Measurements from ENCODE around the gene MYO1B.

The MYO1B gene

DNA sequence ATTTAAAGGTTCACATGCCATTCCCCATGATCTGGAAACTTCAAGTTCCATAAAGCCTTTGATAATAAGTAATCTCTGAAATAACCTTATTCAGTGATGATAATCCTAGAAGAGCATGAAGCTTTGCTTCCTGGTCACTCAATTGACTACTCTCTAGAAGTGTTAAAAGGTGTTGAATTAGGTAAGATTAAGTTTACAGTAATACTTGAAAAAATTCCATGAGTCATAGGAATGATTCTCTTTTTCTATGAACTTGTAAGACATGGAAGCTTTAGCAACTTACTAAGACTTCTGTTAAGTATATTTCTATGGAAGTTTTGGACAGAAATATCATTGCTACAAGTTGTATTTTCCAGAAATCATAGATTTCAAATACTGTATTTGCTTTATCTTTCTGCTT, 100.6 kb downstream of the MYO1B start:
- DNase-seq (ENCODE audit: extremely low read depth, low read depth): no peak
- TF ChIP-seq, protein P1, sequence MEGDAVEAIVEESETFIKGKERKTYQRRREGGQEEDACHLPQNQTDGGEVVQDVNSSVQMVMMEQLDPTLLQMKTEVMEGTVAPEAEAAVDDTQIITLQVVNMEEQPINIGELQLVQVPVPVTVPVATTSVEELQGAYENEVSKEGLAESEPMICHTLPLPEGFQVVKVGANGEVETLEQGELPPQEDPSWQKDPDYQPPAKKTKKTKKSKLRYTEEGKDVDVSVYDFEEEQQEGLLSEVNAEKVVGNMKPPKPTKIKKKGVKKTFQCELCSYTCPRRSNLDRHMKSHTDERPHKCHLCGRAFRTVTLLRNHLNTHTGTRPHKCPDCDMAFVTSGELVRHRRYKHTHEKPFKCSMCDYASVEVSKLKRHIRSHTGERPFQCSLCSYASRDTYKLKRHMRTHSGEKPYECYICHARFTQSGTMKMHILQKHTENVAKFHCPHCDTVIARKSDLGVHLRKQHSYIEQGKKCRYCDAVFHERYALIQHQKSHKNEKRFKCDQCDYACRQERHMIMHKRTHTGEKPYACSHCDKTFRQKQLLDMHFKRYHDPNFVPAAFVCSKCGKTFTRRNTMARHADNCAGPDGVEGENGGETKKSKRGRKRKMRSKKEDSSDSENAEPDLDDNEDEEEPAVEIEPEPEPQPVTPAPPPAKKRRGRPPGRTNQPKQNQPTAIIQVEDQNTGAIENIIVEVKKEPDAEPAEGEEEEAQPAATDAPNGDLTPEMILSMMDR (IDR thresholded peaks at IDR 0.05; ENCODE audit: low read depth, low read length, missing control alignments): no peak
- no peak overlapping the region for H3K4me3 ChIP-seq (replicated peaks; ENCODE audit: low read depth, low read length)

DNA sequence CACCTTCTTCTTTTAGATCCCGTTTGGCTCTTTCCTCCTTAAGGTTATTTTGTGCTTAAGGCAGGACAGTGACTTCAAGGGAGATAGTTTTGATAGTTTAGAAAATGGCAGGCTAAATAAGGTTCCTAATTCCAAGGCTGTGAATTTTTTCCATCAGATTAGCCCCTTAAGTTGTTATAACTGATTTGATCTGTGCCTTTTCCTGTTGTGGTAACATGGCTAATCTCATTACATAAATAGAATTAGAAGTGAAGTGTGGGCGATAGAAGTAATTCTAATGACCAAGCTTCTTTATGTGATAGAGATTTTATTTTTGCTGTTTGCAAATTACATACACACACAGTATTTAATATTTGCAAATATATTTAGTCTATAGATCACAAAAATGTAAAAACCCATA, 102.0 kb downstream of the MYO1B start:
- TF ChIP-seq, protein P1 (IDR thresholded peaks at IDR 0.05; ENCODE audit: low read depth, low read length, missing control alignments): no peak
- no peak overlapping the region for H3K4me3 ChIP-seq (replicated peaks; ENCODE audit: low read depth, low read length)
- no peak for DNase-seq (ENCODE audit: extremely low read depth, low read depth)

DNA sequence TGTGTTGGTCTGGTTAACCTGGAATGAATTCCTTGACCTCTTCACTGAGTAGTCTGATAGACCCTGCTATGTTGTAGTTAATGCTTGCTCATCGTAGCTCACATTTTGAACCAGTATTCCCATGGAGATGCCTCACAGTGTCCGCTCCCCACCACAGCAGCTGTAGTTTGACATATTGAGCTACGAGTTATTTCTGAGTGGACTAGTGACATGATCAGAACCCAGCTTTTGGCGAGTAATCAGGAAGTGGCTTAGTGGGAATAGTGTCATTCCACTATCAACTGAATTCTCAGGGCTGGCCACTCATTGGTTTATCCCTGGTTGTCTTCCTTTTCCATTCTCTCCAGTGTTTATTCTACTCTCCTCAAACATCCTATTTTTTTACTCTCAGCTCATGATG, 102.7 kb downstream of the MYO1B start:
- DNase-seq (ENCODE audit: extremely low read depth, low read depth): no peak
- no peak overlapping the region for H3K4me3 ChIP-seq (replicated peaks; ENCODE audit: low read depth, low read length)
- TF ChIP-seq, protein P1 (IDR thresholded peaks at IDR 0.05; ENCODE audit: low read depth, low read length, missing control alignments): no peak

DNA sequence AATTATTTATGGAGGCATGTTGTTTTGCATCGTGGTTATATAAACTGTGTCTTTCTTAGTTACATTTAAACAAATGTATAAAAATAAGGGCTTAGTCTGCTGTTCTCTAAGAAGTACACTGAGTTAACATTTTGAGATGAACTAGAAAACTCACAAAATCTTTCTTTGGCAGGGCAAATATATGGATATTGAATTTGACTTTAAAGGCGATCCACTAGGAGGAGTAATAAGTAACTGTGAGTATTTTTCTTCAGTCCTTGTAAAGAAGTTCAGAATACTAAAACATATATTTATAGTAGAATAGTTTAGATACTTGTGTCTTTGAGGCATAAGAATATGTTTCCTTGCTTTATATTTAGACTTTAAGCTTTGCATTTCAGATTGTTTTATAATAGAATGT, 104.8 kb downstream of the MYO1B start:
- TF ChIP-seq, protein P1 (IDR thresholded peaks at IDR 0.05; ENCODE audit: low read depth, low read length, missing control alignments): no peak
- no peak overlapping the region for H3K4me3 ChIP-seq (replicated peaks; ENCODE audit: low read depth, low read length)
- DNase-seq (ENCODE audit: extremely low read depth, low read depth): no peak

DNA sequence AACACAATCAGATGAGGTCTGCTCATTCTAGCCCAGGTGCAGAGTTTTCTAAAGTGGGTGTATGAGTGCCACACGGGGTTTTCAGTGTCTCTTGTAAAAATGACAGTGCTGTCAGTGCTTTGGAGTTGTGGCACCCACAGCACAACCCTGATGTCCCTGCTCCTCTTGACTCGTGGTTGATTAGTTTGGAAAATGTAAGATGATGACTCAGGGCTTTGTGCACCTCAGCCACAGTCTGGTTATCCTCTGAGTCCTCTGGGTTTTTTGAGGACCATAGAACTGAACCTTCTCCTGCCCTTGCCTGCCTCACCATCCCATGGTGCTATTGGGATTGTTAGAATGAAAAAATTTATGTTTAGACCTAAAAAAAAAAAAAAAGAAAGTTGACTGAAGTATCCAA, 105.6 kb downstream of the MYO1B start:
- TF ChIP-seq, protein P1 (IDR thresholded peaks at IDR 0.05; ENCODE audit: low read depth, low read length, missing control alignments): no peak
- no peak for DNase-seq (ENCODE audit: extremely low read depth, low read depth)
- no peak overlapping the region for H3K4me3 ChIP-seq (replicated peaks; ENCODE audit: low read depth, low read length)

DNA sequence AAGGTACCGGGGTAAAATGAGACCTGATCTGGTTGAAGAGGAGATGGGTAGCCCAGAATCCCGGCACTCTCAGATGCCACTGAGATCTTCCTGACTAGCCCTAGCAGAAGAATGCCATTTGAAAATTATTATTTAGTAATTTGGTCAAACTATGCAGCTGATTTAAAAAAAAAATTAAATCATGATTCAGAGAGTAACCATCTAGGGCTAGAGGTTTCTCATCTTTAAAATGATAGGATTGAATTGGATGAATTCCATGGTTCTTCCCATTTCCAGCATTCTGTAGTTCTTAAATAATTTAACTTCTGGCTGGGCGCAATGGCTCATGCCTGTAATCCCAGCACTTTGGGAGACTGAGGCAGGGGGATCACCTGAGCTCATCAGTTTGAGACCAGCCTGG, 106.1 kb downstream of the MYO1B start:
- H3K4me3 ChIP-seq (replicated peaks; ENCODE audit: low read depth, low read length): no peak overlapping the region
- TF ChIP-seq, protein P1 (IDR thresholded peaks at IDR 0.05; ENCODE audit: low read depth, low read length, missing control alignments): no peak
- no peak for DNase-seq (ENCODE audit: extremely low read depth, low read depth)

DNA sequence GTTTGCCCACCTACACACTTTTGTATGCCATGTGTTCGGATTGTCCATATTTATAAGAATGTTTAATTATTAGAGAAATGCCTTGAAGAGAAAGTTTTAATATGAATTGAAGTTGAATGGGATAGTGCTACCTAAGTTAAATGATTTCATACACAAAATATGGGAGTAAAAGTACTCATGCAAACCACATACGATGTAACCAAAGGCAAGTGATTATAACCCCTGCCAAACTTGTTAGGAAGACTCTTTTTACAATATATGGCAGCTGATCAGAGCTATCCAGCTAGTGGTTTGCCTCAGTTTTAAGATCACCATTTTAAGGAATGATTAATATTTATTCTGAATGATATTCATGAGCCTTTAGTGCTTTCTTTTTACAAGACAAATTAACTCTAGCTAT, 106.7 kb downstream of the MYO1B start:
- H3K4me3 ChIP-seq (replicated peaks; ENCODE audit: low read depth, low read length): no peak overlapping the region
- TF ChIP-seq, protein P1 (IDR thresholded peaks at IDR 0.05; ENCODE audit: low read depth, low read length, missing control alignments): no peak
- no peak for DNase-seq (ENCODE audit: extremely low read depth, low read depth)
